K562 (cell line): ENCODE results near the gene FHL1.

ENCODE experiments used
- ELF1 ChIP-seq: fragments of 200-800 bp; sonication (Bioruptor generic); IDR thresholded peaks from 2 replicates; pipeline ENCODE4 v1.6.1; 2016; ENCODE audit warnings: missing genetic modification characterization, missing compliant biosample characterization
- TF ChIP-seq, protein P1 (sequence below): sonication (generic); formaldehyde crosslinking; IDR thresholded peaks from 2 replicates; pipeline ENCODE4 v1.8.0; 2023; ENCODE audit warnings: mild to moderate bottlenecking, missing genetic modification reagents
- TF ChIP-seq, protein P2 (sequence below), 2 experiments: fragments of 450-650 bp; formaldehyde crosslinking in 1 of 2; IDR thresholded peaks; 2 replicates each; pipeline versions ENCODE4 v1.4.0 to v1.6.1; 2014 to 2020; ENCODE audit warnings: mild to moderate bottlenecking in 2 of 2, borderline replicate concordance in 1 of 2, low read depth in 1 of 2

DNA sequence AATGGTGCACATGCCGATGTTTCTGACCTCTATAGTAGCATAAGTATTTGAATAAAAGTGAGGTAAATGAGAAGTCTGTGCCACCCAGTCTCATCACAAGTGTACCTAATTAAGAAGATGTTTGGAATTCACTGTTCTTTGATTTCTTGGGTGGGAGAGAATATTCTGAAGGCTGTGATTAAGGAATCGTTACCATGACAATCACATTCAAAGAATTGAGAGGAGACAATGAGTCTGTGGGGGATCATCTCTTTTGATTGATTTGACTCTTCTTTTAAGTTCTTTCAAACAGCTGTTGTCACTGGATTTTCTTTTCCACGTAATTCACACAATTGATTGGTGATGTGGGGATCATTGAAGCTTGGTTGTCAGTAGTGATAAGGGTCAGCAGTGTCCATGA, 18.1 kb downstream of the FHL1 start:
- TF ChIP-seq, protein P1, sequence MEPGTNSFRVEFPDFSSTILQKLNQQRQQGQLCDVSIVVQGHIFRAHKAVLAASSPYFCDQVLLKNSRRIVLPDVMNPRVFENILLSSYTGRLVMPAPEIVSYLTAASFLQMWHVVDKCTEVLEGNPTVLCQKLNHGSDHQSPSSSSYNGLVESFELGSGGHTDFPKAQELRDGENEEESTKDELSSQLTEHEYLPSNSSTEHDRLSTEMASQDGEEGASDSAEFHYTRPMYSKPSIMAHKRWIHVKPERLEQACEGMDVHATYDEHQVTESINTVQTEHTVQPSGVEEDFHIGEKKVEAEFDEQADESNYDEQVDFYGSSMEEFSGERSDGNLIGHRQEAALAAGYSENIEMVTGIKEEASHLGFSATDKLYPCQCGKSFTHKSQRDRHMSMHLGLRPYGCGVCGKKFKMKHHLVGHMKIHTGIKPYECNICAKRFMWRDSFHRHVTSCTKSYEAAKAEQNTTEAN (CRISPR knock-in tag), result no peak
- TF ChIP-seq, protein P2, sequence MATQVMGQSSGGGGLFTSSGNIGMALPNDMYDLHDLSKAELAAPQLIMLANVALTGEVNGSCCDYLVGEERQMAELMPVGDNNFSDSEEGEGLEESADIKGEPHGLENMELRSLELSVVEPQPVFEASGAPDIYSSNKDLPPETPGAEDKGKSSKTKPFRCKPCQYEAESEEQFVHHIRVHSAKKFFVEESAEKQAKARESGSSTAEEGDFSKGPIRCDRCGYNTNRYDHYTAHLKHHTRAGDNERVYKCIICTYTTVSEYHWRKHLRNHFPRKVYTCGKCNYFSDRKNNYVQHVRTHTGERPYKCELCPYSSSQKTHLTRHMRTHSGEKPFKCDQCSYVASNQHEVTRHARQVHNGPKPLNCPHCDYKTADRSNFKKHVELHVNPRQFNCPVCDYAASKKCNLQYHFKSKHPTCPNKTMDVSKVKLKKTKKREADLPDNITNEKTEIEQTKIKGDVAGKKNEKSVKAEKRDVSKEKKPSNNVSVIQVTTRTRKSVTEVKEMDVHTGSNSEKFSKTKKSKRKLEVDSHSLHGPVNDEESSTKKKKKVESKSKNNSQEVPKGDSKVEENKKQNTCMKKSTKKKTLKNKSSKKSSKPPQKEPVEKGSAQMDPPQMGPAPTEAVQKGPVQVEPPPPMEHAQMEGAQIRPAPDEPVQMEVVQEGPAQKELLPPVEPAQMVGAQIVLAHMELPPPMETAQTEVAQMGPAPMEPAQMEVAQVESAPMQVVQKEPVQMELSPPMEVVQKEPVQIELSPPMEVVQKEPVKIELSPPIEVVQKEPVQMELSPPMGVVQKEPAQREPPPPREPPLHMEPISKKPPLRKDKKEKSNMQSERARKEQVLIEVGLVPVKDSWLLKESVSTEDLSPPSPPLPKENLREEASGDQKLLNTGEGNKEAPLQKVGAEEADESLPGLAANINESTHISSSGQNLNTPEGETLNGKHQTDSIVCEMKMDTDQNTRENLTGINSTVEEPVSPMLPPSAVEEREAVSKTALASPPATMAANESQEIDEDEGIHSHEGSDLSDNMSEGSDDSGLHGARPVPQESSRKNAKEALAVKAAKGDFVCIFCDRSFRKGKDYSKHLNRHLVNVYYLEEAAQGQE (IDR thresholded peaks at IDR 0.05; ENCODE audit: borderline replicate concordance), result no peak
- TF ChIP-seq, protein P2 (CRISPR knock-in tag; IDR thresholded peaks at IDR 0.05; ENCODE audit: low read depth), result no peak
- TF ChIP-seq ELF1 (tag), result no peak
